ENCODE data around the gene GABRB1. TPM values are rescaled to one million over a fixed set of nuclear protein-coding genes. Genes with fewer than 3 reads are reported as not detected.

The GABRB1 gene
- total and polyA plus RNA-seq, 2 experiments from 2014 or later, result 2.8 to 5.5 TPM

DNA sequence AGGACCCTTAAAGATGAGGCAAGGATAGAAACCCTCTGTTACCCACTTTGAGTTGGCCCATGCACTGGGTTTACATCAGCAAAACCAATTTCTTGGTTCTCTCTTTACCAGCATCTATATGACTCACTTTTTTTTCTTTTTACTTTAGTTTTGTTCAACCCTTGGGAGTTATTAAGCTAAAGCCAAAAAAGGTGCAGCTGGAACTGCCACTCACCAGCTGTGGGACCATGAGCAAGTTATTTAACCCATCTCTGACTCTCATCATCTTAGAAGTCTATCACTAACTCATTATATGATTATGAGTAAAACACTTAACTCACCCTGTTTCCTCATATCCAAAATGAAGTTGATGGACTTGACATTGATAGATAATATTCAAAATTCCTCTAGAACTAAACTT lies 53.4 kb downstream of the GABRB1 start:
- Histone ChIP-seq H3K9me3 (ENCODE audit: low read depth) (no peaks in the 10 kb centered on the region), H3K4me3 (no peak overlapping the region), H3K4me2 (no peak overlapping the region), H3K4me1 (ENCODE audit: insufficient read depth) (no peaks in the 10 kb centered on the region), H3K27ac (no peak overlapping the region), H3K27me3 (no peaks in the 10 kb centered on the region), H3K79me2 (no peaks in the 10 kb centered on the region), H3K36me3 (replicated peaks; ENCODE audit: insufficient read depth, low read depth) (no peaks in the 10 kb centered on the region), H2AFZ (no peak overlapping the region), H3K9me2 (replicated peaks; ENCODE audit: insufficient read depth) (no peaks in the 10 kb centered on the region), H4K20me1 (ENCODE audit: insufficient read depth, poor library complexity, severe bottlenecking) (no peaks in the 10 kb centered on the region)
- TF ChIP-seq, protein P1, sequence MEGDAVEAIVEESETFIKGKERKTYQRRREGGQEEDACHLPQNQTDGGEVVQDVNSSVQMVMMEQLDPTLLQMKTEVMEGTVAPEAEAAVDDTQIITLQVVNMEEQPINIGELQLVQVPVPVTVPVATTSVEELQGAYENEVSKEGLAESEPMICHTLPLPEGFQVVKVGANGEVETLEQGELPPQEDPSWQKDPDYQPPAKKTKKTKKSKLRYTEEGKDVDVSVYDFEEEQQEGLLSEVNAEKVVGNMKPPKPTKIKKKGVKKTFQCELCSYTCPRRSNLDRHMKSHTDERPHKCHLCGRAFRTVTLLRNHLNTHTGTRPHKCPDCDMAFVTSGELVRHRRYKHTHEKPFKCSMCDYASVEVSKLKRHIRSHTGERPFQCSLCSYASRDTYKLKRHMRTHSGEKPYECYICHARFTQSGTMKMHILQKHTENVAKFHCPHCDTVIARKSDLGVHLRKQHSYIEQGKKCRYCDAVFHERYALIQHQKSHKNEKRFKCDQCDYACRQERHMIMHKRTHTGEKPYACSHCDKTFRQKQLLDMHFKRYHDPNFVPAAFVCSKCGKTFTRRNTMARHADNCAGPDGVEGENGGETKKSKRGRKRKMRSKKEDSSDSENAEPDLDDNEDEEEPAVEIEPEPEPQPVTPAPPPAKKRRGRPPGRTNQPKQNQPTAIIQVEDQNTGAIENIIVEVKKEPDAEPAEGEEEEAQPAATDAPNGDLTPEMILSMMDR (IDR thresholded peaks at IDR 0.05; ENCODE audit: poor library complexity), result no peak
- no peak for TF ChIP-seq EZH2 (IDR thresholded peaks at IDR 0.05; ENCODE audit: borderline replicate concordance)
- no peak for TF ChIP-seq EZH2phosphoT487 (IDR thresholded peaks at IDR 0.05; ENCODE audit: low read depth, severe bottlenecking, unreplicated experiment)
- no peak for DNase-seq (ENCODE audit: low spot score)

DNA sequence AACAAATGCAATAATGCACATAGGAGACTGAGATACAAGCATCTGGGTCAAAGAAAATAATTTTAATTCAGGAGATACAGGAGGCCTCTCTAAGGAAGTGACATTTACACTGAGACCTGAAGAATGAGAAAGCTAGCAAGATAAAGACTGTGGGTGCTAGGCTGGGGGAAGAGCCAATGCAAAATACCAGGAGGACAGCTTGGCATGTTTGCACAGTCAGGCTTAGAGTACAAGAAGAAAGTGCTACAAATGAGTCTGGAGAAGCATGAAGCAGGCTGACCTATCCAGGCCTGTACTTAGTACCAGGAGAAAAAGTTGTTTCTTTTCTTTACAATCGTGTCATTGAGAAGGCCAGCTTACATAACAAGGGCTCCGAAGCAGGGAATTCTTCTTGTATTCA lies 56.9 kb downstream of the GABRB1 start:
- TF ChIP-seq, protein P1 (IDR thresholded peaks at IDR 0.05; ENCODE audit: poor library complexity), result no peak
- no peak for TF ChIP-seq EZH2phosphoT487 (IDR thresholded peaks at IDR 0.05; ENCODE audit: low read depth, severe bottlenecking, unreplicated experiment)
- no peak for TF ChIP-seq EZH2 (IDR thresholded peaks at IDR 0.05; ENCODE audit: borderline replicate concordance)
- H3K27ac ChIP-seq, result no peak overlapping the region

DNA sequence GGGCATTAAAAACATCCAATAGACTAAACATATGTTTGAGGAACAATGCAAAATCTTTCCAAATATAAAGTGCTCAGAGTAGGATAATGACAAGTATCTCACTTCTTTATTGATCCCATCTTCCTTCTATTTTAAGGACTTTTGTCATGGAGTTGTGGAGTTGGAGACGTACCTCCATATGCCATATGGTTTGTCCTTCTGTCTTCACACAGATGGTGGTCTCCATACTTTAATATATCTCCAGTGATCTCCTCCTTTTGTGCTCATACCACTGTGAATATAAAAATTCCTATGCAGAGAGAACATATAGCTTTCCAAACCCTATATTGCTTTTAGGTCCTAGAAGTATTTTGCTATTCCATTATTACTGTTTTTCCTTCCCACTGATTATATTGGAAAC lies 64.5 kb downstream of the GABRB1 start:
- Histone ChIP-seq H3K4me1 (ENCODE audit: insufficient read depth) (no peaks in the 10 kb centered on the region), H3K27me3 (no peaks in the 10 kb centered on the region), H4K20me1 (ENCODE audit: insufficient read depth, poor library complexity, severe bottlenecking) (no peaks in the 10 kb centered on the region), H2AFZ (no peak overlapping the region), H3K9me2 (replicated peaks; ENCODE audit: insufficient read depth) (no peaks in the 10 kb centered on the region), H3K79me2 (no peaks in the 10 kb centered on the region), H3K27ac (no peak overlapping the region), H3K9me3 (ENCODE audit: low read depth) (no peaks in the 10 kb centered on the region), H3K4me3 (no peak overlapping the region), H3K4me2 (no peak overlapping the region), H3K36me3 (replicated peaks; ENCODE audit: insufficient read depth, low read depth) (no peaks in the 10 kb centered on the region)
- TF ChIP-seq EZH2 (IDR thresholded peaks at IDR 0.05; ENCODE audit: borderline replicate concordance) (no peak), EZH2phosphoT487 (IDR thresholded peaks at IDR 0.05; ENCODE audit: low read depth, severe bottlenecking, unreplicated experiment) (no peak)
- TF ChIP-seq, protein P1 (IDR thresholded peaks at IDR 0.05; ENCODE audit: poor library complexity), result no peak
- no peak for DNase-seq (ENCODE audit: low spot score)
- WGBS (ENCODE audit: low lambda C conversion rate, missing lambda C conversion rate), result 70% methylated on average over 1 of the region's 1 CpG

More for the DNA sequence above, 56.9 kb downstream of the GABRB1 start:
- H3K9me3 ChIP-seq (ENCODE audit: low read depth), result no peaks in the 10 kb centered on the region
- no peaks in the 10 kb centered on the region for H3K27me3 ChIP-seq
- no peaks in the 10 kb centered on the region for H3K79me2 ChIP-seq
- WGBS (ENCODE audit: low lambda C conversion rate, missing lambda C conversion rate), result 88% methylated on average over 2 of the region's 2 CpGs
- no peak overlapping the region for H3K4me3 ChIP-seq
- DNase-seq (ENCODE audit: low spot score), result no peak
- no peaks in the 10 kb centered on the region for H3K9me2 ChIP-seq (replicated peaks; ENCODE audit: insufficient read depth)
- H3K4me2 ChIP-seq, result no peak overlapping the region
- H2AFZ ChIP-seq, result no peak overlapping the region
- H4K20me1 ChIP-seq (ENCODE audit: insufficient read depth, poor library complexity, severe bottlenecking), result no peaks in the 10 kb centered on the region
- no peaks in the 10 kb centered on the region for H3K4me1 ChIP-seq (ENCODE audit: insufficient read depth)
- no peaks in the 10 kb centered on the region for H3K36me3 ChIP-seq (replicated peaks; ENCODE audit: insufficient read depth, low read depth)

DNA sequence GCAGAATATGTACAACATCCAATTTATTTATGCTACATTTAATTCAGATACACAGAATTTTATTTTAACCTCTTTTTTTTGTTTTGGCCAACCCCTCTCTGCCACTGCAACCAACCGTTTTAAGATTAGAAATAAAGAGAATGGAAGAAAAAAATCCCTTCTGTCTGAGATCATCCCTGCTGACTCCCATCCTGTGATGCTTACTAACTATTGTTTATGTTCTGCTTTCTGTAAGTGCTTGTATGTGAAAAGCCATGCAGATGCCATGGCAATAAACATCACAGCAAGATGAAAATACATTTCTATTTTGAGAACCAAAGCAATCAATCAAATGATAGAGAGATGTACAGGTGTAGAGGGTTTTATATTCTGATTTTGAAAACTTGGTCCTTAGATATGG lies 70.1 kb downstream of the GABRB1 start:
- Histone ChIP-seq H3K4me1 (ENCODE audit: insufficient read depth) (no peaks in the 10 kb centered on the region), H4K20me1 (ENCODE audit: insufficient read depth, poor library complexity, severe bottlenecking) (no peaks in the 10 kb centered on the region), H3K36me3 (replicated peaks; ENCODE audit: insufficient read depth, low read depth) (no peaks in the 10 kb centered on the region), H3K9me3 (ENCODE audit: low read depth) (no peaks in the 10 kb centered on the region), H3K79me2 (no peaks in the 10 kb centered on the region), H3K4me3 (no peak overlapping the region), H2AFZ (no peak overlapping the region), H3K27me3 (no peaks in the 10 kb centered on the region), H3K4me2 (no peak overlapping the region), H3K27ac (no peak overlapping the region), H3K9me2 (replicated peaks; ENCODE audit: insufficient read depth) (no peaks in the 10 kb centered on the region)
- TF ChIP-seq EZH2phosphoT487 (IDR thresholded peaks at IDR 0.05; ENCODE audit: low read depth, severe bottlenecking, unreplicated experiment), result no peak
- DNase-seq (ENCODE audit: low spot score), result no peak
- WGBS (ENCODE audit: low lambda C conversion rate, missing lambda C conversion rate), result 56% methylated on average over 1 of the region's 1 CpG
